Middle frontal gyrus (tissue), 1 donor: Measurements from ENCODE around the gene CELF4.

Experiments
- DNase-seq: peaks from one replicate; pipeline ENCODE4 v3.0.0-alpha.2; 2015; ENCODE audit warnings: low spot score; ENCODE audit errors: extremely low spot score

Gene CELF4

DNA sequence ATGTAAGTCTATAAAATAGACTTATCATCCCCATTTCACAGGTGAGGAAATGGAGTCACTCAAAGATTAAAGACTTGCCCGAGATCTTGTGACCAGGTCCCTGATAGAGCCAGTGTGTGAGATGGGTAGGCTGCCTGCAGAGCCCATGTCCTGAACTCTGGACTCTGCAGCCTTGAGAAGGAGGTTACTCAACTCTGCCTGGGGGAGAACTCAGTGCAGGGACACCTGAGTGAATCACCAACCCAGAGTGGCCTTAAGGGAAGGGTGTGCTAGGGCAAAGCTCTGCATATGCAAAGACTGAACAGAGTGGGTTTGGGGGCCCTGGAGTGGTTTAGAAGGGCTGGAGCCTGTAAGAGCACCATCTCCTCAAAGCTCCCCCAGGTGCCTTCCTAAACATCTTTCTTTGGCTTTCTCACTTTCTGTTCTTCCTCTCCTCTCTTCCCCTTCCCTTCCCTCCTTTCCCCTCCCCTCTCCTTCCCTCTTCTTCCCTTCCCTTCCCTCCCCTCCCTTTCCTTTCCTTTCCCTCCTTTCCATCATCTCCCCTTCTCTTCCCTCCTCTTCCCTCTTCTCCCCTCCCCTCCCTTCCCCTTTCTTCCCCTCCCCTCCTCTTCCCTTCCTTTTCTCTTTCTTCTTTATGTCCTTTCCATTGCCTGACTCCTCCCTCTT is 67.6 kb downstream of the CELF4 start:
- no peak for DNase-seq

- DNase-seq: no peak
Observed at GRCh38 chr18:37496568-37496967, 69.0 kb downstream of the CELF4 start.

DNA sequence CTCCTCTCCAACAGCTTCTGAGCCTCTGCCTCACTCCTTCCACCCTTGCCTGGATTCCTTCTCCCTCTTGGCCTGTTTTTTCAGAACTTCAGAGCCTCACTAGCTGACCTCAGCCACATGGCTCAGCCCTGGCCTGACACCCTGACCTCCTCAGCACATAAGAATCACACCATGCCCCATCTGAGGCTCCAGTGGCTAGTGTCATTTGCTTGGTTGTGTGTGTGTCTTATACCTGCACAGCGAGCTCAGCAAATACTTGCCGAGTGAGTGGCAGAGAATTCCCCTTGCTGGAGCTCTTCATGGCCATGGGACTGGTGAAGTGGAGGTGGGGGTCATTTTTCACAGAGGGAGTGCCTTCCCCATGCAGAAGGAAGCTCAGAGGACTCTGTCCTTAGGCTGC is 70.2 kb downstream of the CELF4 start:
- DNase-seq: no peak

DNA sequence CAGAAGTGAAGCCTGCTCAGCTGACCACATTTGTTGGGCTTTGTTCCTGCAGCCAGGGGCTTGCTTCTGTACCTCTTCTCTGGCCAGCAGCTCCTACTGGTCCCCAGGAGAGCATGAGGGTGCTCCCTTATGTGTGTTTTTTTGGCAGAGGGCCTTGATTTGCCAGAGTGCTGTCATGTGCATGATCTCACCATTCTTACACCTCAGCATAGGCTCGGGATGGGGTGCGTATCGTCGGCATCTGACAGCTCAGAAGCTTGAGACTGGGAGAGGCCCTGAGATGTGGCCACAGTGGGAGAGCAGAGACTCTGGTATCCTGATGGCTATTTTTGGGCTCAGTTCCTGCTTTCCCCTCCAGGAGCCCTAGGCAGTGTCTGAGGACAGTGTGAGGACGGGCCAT is 71.2 kb downstream of the CELF4 start:
- DNase-seq: no peak

- DNase-seq: no peak
Observed at GRCh38 chr18:37493352-37493935, 72.2 kb downstream of the CELF4 start.

- no peak for DNase-seq
Observed at GRCh38 chr18:37492952-37493351, 72.6 kb downstream of the CELF4 start.

DNA sequence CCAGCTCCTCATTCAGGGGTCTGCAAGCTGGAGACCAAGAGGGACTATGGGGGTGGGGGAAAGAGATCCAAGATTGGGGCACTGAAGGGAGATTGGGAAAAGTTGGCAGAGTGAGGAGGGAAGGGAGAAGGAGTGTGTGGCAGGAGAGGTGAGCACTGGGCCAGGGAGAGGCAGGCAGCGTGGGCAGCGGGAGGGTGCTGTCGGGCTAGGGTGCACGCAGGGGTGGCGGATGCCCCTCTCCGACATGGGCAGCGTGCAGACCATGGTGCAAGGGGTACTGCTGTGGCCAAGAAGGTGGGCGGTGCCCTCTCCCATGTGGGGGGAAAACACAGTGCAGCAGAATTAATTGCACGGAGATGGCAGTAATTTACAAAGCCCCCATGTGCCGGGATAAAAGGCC is 74.1 kb downstream of the CELF4 start:
- DNase-seq: no peak

DNA sequence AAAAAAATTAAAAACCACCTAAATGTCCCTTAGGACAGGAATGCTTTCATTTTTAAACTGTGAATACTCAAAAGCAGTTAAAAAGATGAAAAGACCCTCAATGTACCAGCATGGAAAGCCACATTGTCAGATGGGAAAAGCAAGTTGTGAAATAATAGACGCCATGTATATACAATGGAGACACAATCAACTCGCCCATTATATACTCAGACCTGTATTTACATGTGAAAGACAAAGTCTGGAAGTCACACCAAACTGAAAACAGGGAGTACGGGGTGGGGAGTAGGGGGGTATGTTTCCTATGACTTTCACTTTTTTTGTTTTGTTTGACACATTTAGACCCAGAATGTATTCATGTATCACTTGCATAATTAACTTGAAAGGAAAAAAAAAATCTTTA is 75.6 kb downstream of the CELF4 start:
- DNase-seq: no peak

DNA sequence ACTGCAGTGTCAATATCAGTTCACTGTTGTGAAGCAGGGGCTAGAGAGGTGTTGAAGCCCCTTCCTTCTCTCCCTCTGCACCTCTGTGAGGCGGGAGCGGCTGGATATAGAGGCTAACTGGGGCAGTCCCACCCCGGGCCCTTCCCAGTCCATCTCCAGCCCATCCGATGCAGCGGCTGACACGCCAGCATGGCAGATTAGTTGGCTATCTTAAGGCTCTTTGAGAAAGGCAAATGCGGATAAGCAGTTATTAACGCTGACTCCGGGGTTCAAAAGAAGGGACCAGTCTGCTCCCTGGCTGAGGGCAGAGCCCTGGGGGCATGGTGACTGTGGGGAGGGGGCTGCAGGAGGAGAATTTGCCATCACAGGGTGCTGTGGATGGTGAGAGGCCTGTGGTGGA is 76.6 kb downstream of the CELF4 start:
- no peak for DNase-seq

DNA sequence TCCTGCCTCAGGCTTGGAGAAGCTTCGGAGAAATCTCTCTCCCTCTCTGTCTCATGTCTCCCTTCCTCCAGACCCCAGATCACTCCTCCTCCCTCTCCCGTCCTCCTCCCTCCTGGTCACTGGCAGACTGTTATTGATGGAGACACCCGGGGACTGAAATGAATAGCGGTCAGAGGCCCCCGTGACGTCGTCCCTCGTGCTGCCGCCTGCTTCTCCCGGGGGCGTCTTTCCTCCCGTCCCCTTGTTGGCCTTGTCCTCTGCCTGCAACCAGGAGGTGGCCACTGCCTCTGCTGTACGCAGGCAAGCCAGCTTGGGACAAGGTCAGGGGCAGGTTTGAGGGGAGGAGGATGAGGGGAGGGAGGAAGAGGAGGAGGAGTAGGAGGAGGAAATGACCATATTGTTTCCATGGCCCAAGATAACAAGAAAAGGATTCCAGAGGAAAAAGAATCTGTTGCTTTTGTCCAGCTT is 78.2 kb downstream of the CELF4 start:
- no peak for DNase-seq

GRCh38 chr18:37486848-37487247 is 78.8 kb downstream of the CELF4 start:
- no peak for DNase-seq

DNA sequence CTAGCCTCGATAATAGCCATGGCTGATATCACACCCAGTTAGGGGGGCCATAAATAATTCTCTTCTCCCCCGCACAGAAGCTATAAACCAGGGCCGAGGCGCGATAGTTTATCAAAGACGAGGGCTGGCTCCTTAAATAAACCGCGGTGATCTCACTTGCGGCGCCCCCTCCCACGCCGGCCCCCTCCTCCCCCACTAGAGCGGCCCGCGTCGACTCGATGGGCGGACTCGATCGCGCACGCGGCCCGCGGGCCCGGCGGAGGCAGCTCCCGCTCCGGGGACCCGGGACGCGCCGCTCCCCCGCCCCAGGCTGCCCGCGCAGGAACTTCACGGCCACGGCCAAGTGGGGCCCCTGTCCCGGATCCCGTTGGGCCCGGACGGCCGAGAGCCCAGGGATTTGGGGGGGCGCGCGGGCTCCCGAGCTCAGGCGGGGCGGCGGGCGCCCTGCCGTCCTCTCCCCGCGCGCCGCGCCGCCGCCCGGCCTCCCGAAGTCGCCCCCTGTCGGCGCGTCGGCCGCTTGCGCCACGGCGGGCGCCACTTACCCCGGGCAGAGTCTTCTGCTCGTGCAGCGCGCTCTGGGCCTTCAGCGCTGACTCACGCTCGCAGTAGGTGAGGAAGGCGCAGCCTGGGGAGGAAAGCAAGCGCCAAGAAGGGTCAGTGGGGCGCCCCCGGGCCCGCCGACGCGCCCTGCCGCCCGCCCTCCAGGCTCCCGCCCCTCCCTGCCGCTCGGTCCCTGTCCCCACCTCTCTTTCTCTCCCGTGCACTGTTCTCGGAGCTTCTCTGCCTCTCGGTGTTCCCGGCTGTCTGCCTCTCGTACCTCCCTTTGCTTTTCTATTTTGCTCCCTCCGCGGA is 80.4 kb downstream of the CELF4 start:
- no peak for DNase-seq

DNA sequence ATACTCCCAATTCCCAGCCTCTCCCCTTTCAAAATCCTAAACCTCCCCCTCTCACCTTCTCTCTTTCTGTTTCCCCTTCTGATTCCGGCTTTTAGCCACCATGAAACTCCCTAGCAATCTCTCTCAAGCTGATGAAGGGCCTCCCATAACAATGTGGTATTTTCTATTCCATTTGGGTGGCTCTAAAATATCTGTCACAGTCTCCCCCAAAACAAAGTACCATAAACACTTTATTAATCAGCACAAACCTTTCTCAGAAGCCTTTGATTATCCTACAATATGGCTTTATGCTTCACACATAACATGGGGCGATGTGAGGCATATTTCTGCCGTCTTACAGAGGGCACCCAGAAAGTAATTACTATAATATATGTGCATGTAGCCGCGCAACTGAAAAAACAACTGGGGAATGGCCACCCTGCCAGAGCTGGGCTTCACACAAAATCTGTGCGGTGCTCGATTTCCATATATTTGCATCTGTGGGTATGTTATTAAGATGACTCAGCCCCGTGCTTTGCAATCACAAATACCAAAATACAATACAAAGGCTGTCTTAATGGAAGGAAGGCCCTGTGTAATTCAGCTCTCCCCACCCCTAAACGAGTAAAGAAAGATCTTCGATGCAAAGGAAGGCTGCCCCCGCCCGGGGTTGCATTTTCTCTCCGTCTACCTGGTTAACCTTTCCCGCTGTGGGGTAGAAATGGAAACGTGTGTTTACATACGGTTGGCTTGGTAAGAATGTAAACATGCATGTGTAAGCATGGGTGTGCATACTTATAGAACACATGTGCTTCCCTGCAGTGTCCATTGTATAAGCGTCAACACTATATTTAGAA is 81.4 kb downstream of the CELF4 start:
- no peak for DNase-seq

DNA sequence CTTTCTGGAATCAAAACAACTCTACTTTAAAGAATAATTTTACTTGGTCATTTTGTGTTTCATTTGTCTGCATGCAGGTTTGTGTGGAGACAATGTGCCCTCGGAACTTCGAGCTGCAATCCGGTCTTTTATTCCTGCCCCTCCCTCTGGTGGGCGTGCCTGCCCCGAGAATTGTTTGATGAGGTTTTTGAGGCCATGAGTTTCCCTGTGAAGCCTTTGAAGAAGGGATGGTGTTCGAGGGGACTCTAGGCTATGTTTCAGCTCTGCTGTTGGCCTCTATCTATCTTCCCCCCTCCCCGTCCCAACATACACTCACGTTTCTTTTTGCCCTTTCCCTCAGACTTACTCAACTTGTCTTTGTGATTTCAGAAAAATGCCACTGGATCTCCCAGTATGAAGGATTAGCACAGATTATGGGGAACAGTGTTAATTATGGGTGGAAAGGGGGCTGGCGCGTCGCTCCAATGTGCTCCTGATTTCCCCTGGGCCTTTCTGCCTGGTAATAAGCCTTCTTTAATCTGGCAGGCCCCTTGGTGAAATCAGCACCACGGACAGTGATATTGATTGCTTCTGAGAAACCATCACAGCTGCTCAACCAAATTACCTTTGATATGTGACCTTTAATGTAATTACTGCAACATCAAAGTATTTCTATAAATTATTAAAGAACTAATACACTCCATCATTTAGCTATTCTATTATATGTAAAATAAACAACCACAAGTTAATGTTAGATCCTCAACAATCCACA is 82.2 kb downstream of the CELF4 start:
- no peak for DNase-seq

GRCh38 chr18:37482433-37482832 is 83.2 kb downstream of the CELF4 start:
- no peak for DNase-seq

- no peak for DNase-seq
Observed at GRCh38 chr18:37482002-37482401, 83.6 kb downstream of the CELF4 start.

DNA sequence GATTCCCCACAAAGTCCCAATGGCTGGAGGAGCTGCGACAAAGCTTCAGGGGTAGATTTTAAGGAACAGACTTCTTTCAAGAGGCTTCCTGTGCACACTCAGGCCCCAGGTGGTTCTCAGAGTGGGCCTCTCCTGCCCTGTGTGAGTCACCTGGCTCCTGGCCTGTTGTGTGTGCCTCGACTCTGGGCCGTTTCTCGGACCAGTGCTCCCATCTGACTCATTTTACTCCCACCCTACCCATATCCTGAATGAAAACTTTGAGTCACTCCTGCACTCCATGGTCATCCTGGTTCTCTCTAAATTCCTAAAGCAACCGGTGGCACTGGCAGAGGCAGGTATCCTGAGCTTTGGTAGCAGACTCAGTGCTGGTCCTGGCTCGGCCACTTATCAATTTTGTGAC is 84.1 kb downstream of the CELF4 start:
- no peak for DNase-seq

DNA sequence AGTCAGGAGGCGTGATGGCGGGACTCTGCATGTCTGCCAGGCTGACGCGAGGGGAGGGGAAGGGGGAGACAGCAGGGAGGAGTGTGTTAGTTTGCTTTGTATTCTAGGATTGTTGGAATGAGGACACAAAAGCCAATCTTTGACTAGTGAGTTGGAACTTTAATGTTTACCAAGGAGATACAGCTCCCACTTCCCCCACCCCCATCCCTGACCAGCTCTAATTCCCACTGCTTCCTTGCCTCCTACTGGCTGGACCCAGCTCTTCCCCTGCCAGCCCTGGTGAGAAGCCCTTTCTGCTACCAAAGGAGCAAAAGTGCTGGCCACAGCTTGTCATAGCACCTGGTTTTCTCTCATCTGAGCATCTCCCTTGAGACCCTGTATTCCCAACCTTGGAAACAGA is 84.5 kb downstream of the CELF4 start:
- no peak for DNase-seq

GRCh38 chr18:37476611-37477295 is 88.8 kb downstream of the CELF4 start:
- no peak for DNase-seq

DNA sequence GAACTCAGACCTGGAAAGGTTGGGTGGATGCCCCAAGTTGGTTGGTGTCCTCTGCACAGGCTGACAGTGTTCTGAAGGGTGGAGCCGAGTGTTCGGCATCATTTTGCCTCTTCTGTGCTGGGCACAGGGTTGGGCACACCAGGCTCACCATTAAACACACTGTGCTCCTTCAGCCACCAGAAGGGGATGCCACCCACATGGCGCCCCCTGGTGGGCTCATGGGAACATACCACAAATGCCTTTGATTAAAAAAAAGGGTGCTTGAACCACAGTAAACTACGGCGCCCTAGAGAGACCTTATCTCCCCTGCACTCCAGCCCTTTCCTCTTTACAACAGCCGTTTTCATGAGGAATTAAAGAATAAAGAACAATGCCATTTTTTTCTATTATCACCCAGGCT is 89.4 kb downstream of the CELF4 start:
- DNase-seq: no peak
